ENCODE measurements around the gene SEL1L.
"Not testable (repeated sequence)": the region's sequence is repeated elsewhere in the genome, so short reads cannot be mapped to it uniquely, and the experiment has no call there.

SEL1L gene

DNA sequence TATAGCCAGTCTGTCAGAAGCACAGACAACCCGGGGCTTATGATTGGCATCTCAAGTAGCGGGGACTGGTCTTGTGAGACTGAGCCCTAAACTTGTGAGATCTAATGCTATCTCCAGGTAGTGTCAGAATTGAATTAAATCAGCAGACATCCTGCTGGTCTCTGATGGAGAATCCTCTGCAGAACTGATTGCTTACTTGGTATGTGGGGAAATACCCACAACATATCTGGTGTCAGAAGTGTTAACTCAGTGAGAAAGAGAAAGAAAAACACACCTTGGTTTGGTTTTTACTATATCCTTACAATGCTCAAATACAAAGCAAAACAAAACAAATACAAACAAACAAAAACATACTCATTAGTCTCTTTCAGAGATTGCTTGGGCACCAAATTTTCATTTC, 10.0 kb downstream of the SEL1L start:
- no peak for DNase-seq

GRCh38 chr14:81523016-81523415, 10.6 kb downstream of the SEL1L start:
- DNase-seq = no peak

DNA sequence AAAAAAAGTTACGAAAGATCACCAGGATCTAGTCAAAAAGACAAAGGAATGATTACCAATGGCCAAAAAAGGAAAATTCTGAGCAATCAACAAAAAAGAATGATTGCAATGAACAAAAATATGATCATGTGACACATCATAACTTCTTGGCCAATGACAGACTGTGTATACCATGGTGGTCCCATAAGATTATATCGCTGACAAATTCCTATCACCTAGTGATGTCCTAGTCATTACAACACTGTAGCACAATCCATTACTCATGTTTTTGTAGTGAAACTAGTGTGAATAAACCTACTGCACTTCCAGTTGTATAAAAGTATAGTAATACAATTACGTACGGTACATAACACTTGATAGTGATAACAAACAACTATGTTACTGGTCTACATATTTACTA, 12.3 kb downstream of the SEL1L start:
- DNase-seq = no peak

DNA sequence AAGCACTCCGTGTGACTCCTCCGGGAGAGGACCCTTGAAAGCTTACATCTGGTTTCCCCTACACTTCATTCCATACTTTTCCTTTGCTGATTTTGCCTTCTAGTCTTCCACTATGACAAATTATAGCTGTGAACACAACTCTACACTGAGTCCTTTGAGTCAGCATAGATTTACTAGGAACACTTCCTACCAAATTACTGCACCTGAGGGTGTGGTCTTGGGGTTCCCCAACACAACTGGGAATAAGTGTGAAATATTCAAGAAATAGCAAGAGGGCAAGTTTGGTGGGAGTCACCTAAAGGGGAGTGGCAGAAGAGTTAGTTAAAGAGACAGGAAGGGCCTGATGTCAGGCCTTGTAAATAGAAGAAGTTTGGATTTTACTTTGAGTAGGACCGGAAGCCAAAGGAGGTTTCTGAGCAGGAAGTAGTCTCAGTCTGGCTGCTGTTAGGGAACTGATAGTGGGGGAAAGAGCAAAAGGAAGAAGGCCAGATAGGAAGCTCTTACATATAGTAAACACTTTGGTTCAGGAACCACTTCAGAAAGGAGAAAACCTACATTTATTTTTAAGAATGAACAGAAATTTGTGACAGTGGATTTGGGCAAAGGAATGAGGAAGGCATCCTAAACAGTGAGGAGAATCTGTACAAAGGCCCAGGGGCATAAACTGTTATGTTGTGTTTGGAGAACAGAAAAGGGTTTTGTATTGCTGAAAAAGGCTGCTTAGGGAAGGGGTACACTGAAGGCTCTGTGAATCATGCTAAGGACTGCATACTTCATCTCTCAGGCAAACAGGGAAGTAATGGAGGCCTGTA, 14.2 kb downstream of the SEL1L start:
- DNase-seq = no peak

GRCh38 chr14:81517798-81518398, 15.8 kb downstream of the SEL1L start:
- DNase-seq = no peak

GRCh38 chr14:81516986-81517797, 16.5 kb downstream of the SEL1L start:
- DNase-seq = no peak

- DNase-seq = not testable (repeated sequence)
These were observed 17.7 kb downstream of the SEL1L start for GRCh38 chr14:81515927-81516326.

DNA sequence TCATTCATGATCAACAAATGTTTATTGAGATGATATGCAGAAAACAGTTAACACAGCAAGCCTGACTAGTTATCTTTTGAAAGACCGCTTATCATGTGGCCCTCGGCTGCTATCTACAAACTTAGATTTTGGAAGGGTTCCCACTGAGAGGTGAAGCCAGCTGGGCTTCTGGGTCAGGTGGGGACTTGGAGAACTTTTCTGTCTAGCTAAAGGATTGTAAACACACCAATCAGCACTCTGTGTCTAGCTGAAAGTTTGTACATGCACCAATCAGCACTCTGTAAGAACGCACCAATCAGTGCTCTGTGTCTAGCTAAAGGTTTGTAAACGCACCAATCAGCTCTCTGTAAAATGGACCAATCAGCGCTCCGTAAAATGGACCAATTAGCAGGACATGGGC, 20.8 kb downstream of the SEL1L start:
- not testable (repeated sequence) for DNase-seq

DNA sequence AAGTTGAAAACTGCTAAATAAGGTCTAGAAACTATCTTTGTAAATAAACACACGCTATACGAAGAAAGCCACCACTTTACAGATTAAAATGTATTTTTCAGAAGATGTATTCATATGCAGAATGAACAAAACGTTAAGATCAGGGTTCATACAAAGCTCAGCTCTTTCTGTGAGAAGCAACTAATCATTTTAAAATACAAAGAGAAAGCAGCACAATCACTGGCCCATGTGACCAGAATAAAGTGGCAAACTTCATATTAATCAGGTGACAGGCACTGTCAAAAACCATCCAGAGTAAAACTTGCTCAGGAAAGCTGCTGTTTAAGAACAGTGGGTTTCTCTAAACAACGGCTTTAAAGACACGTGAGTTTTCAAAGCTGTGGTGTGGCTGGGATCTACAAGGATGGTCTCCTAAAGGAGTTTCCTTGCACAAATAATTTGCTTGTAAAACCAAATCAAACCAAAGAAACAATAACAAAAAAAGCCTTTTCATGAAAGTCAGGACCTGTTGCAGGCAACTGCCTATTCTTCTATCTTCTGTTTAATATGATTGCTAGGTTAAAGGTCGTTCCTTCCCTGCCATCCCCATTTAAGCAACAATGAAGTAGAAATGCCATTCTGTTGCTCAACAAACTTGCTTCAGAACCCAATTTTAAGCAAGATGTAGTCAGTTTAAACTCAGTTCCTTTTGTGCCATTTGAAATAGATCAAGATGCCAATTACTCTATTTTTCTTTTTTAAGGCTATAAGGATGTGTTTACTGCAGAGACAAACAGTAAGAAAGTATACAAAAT, 22.3 kb downstream of the SEL1L start:
- no peak for DNase-seq

- no peak for DNase-seq
These were observed 23.7 kb downstream of the SEL1L start for GRCh38 chr14:81509838-81510452.

DNA sequence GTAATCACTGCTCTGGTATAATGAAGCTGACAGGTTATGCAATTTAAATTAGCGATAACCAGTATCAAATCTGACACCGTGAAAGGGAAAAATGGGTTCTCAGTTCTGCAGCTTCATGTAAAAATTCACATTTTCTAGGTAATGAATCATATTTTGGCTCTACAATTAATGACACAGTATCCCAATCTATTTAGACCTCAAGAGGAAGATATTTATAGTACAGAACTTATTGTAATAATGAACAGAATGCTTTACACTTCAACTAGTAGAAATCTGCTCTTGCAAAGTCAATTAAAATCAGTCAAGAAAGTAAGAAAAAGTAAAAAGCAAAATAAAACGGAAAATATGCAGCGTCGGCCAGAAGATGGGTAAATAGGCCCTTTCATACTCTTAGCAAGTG, 24.3 kb downstream of the SEL1L start:
- no peak for DNase-seq

GRCh38 chr14:81506487-81506886, 27.2 kb downstream of the SEL1L start:
- DNase-seq = no peak

DNA sequence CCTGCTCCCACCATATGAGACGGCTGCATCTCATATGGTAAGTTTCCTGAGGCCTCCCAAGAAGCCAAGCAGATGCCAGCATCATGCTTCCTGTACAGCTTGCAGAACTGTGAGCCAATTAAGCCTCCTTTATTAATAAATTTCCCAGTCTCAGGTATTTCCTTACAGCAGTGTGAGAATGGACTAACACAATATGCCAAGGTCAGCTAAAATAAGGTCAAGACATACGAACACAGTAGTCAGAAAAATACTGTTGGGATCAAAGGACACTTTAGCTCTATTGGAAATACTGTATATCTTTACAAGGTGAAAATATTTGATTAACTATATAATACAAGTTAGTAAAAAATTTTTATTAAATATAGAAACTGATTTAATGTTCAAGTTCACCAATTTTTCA, 28.8 kb downstream of the SEL1L start:
- DNase-seq = no peak

DNA sequence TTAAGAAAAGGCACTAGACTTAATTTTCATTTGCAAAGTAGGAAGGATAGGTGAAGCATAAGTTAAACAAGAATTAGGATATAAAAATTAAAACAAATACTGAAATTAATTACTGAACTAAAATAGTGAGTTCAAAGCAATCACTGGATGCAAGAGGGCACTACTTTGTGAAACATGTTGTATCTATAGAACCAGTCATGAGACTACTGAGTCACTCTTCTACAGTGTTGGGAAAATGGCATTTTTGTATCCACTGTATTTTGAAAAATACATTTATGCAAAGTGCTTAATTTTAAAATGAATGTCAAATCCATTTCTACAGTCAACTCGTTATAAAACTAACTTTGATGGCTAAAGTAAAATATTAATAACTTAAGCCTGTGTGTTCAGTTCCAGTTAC, 47.9 kb downstream of the SEL1L start:
- no peak for DNase-seq

GRCh38 chr14:81485372-81485771, 48.3 kb downstream of the SEL1L start:
- DNase-seq = no peak

DNA sequence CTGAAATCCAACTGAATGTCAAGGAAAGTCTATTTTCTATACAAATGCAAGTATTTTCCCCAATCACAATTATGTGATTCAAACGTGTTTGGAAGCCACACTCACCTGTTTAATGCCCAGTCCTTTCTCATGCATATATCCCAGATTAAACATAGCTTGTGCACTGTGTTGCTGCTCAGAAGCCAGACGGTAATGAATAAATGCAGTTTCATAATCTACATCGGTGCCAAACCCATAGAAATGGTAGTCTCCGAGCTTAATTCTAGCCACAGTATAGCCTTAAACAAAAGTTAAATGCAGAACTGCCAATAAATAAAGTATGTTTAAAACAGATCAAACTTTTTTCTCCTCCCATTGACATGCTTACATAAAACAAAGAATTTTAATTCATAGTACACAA, 49.5 kb downstream of the SEL1L start:
- DNase-seq = no peak

DNA sequence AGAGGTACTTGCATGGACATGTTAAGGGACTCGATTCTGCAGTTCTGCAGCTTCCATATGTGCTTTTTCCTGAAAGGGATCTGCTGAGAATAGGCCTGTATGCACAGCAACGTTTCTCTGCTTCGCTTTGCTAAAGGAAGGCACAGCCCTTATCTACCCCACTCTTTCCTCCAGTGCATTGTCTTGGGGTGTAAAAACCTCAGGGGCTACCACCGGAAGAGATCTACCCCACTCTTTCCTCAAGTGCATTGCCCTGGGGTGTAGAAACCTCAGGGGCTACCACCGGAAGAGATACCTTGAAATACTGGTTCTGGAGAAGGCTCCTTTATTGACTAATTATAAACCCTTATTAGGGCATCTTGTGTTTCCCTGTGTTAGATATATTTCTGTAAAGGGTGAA, 52.9 kb downstream of the SEL1L start:
- DNase-seq = no peak

DNA sequence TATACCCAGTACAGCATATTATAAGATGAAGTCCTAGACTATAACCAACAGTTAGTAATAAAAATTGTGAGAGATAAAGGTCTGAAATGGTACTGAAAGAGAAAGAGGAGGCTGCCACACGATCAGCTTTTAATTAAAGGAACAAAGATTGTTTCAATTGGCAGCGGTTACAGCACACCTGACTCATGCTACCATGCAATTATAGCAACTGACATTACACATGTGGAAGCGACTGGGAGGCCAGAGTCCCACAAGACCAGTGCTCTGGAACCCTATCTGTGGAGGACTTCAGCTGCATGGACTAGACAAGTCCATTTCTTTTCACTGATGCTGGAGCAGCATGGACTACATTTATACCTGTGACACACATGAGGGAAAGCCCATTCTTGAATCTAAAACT, 55.2 kb downstream of the SEL1L start:
- DNase-seq = no peak

DNA sequence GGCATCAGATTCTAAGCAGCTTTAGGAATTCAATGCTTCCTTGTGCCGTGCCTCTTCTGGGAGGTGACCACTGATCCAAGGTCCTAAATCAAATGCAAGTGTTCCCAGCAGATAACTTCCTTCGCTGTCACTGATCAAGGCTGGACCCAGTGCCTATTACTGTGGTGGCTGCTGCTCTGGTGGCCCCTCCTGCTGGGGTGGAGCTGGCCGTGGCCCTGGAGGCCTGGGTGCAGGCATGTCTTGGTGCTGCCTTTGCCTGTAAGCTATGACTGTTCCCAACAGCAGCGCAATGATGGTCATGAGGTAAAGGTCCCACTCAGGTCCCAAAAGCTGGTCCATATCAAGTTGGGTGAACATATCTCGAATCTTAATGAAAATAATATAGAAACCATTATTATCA, 56.8 kb downstream of the SEL1L start:
- no peak for DNase-seq

- DNase-seq = no peak
These were observed 58.8 kb downstream of the SEL1L start for GRCh38 chr14:81474685-81475324.

DNA sequence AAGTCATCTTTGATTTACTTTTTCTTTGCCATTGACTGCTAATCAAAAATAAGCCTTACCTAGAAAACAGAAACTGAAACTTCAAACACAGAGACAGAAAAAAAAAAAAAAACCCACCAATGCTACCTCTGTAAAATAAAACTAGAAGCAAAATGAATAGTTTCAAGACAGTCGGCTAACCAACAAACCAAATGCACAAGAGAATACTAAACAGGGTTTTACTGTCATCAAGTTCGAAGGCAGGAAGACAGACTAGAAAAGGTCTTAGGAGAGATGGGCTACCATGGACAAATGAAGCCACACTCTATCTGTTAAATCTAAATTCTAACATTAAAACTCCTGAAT, 59.5 kb downstream of the SEL1L start:
- DNase-seq = no peak

GRCh38 chr14:81473456-81474147, 60.1 kb downstream of the SEL1L start:
- no peak for DNase-seq
